ENCODE data around the gene NDST1.

- no peak for TF ChIP-seq CTCF (conservative IDR thresholded peaks at IDR 0.05; ENCODE audit: low read depth, low read length)
- TF ChIP-seq EZH2 (IDR thresholded peaks at IDR 0.05; ENCODE audit: low read length, unreplicated experiment) = no peak
These were observed 13.0 kb downstream of the NDST1 start for GRCh38 chr5:150520747-150521521.
